Medulla oblongata (tissue), 1 donor: ENCODE measurements around the gene ADAMTSL1.

ENCODE experiments used
- DNase-seq: peaks from one replicate; pipeline ENCODE4 v3.0.0-alpha.2; 2015; ENCODE audit errors: extremely low spot score

The ADAMTSL1 gene

GRCh38 chr9:18473652-18474279 lies at the start of gene ADAMTSL1:
ADAMTSL1 (plus strand) TSS chr9:18474153; CDS start chr9:18474233, 80 bp downstream.
- peak; percentile 50 for DNase-seq

DNA sequence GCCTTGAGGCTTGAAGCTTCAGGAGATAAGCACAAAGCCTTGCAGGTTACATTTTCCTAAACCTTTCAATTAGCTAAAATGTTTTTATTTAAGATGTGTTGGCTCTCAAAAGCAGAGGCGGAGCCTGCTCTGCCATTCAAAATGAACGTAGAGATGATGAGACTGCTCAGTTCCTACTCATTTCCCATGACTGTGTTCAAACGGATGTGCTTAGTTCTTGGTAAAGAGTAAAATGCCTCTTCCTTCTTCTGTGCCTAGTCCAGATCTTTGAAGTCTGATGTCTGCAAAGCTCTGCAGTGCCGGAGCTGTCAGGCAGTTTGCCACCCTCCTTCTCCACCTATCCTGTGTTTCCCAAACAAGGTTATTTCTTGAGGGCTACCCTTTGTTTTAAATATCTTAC lies 46.3 kb upstream of the ADAMTSL1 start:
- DNase-seq: no peak

DNA sequence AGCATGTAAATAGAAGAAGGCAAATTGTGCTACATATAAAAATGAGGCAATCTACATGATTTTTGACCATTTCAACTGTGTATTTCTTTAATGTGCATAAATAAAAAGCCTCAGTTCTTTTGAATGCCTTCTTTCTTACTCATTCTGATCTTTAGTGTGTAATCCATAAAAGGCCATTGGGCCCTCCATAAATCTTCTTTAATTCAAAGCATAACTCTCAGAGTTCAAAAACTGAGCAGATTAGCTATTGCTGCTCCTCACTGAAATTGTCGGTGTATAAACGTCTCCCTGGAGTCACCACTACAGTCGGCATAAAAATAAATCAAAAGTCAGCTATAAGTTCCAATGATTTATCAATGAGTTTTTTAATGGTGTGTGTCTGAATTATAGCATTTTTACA lies 45.3 kb upstream of the ADAMTSL1 start:
- no peak for DNase-seq

- no peak for DNase-seq
Observed at GRCh38 chr9:18429070-18429469, 44.9 kb upstream of the ADAMTSL1 start.

GRCh38 chr9:18433620-18434019 lies 40.3 kb upstream of the ADAMTSL1 start:
- DNase-seq: no peak

DNA sequence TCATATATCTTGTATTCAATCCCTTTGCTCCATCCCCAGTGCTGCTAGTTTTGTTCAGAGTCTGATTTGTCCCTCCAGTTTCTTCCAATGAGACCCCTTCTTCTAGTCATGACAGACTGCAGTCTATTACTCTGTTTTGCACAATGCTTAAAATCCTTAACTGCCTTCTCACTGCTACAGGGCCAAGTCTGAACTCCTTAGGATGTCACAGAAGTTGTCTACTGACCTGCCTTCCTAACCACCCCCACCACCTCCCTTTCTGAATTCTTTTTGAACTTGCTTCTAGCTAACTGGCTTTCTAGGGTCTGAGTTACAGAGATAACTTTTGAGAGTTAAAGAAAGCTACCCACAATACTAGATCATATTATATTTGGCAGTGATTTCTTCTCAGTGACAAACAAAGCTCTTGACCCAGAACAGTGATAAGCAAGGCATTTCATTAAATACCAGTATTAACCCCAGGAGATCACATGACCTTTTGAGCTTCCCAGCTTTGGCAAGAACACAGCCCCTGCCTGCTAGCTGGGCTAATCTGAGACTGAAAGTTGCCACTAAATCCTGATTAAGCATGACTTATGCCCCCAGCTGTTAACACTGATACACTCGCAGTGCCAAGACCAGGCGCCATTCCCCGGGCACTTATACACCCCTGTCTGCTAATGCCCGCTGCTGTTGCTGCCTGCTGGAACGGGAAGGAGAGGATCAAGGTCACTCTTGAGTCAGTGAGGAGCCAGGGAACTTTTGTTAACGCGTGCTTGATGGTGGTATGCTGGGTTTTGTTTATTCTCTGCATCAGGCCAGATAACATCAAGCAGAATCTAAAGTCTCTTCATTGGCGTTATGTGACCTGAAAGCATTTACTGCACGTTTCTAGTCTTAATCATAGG lies 36.4 kb upstream of the ADAMTSL1 start:
- DNase-seq: no peak

DNA sequence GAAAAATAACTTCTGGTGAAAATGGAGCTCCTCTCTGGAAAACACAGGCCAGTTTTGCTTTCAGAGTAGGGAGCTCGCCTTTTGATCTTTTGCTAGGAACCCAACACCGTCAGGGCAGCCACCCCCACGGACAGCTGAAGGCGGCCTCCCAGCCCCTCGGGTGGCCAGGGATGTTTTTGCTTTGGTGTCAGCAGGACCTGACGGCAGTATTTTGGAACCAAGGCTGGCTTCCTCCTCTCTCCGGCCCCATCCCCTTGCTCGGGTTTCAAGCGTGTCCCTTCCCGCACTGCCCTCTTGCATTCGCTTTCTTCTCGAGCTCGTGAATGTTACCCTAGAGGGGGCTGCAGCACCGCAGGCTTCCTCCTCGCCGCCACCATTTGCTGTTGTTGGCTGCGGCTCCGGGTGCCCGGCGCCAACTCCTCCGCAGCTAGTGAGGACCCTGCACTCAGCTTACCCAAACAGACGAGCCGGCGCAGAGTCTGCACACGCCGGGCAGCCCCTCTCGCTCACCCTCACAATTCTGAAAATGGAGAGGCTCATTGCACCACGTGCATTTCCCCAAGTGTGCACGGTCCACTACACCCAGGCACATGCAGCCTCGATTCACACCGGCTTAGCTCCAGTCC lies 35.5 kb upstream of the ADAMTSL1 start:
- DNase-seq: peak; percentile 57

DNA sequence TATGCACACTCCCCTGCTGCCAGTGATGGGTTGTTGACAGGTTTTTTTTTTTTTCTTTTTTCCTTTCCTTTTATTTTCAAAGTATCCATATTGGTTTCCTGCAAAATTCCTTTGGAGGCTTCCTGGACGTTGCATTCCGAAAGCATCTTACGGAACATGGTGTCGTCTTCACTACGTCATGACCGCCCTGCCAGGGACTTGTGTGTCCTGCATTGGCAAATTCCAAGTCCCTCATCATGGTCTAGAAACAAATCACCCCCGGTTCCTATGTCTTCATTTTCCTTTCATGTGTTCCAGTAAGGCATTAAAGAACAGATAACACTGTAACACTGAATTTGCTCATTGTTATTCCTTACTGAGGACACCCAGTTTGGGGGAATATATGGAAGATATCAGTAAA lies 35.0 kb upstream of the ADAMTSL1 start:
- no peak for DNase-seq

- no peak for DNase-seq
Observed at GRCh38 chr9:18441261-18441660, 32.7 kb upstream of the ADAMTSL1 start.

- peak; percentile 87 for DNase-seq
Observed at GRCh38 chr9:18442629-18443491, 31.1 kb upstream of the ADAMTSL1 start.

DNA sequence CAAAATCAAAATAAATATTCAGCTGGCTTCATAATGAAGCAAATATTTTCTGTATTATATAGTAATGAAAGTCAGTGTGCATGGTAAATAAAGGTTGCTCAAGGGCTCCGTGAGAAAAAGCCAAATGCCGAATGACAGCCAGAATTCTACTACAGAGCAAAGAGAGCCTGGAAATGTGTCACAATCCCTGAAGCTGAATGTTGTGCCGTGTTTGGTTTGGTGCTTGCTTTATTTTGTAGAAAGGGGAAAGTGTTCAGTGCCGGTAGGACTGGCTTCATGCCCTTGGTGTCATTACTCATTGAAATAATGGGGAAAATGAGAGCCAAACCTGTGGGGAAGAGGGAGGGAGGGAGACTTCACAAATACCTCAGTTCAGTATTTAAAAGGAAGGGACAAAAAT lies 26.8 kb upstream of the ADAMTSL1 start:
- peak; percentile 55 for DNase-seq

DNA sequence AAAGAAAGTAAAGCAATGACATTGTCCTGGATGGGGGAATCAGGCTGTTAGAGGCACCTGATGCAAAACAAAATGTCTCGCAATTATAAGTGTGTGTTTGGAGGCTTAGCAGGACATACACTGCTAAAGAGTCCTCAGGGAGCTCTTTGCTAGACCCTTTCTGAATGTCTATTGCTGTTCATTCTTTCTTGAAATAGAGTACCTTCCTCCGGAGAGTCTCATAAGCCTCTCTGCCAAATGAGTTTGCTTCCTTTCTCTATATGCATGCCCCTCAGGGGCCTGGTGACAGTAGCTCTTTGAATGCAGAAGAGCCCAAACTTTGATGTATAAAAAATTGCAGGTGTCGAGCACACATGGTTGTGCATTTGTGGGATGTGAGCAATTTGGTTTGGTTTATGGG lies 26.4 kb upstream of the ADAMTSL1 start:
- DNase-seq: no peak

DNA sequence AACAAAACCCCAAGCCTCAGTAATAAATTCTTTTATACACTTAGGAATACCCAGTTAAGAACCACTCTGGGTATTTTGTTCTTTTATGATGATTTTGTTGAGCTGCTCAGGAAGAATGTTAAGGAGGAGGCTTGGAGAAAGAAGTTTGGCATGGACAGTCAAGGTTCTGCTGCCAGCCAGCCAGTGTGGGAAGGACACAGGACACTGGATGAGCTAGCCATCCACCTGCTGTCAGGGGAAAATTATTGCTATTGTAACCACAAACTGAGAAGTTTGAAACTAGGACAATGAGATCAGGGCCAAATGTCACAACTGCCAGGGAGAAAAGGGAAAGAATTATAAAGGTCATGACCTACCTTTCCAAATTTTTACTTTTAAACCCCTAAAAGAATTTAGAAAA lies 25.9 kb upstream of the ADAMTSL1 start:
- DNase-seq: no peak

GRCh38 chr9:18451406-18451805 lies 22.5 kb upstream of the ADAMTSL1 start:
- DNase-seq: no peak

GRCh38 chr9:18452276-18452675 lies 21.7 kb upstream of the ADAMTSL1 start:
- no peak for DNase-seq

GRCh38 chr9:18456624-18457237 lies 17.2 kb upstream of the ADAMTSL1 start:
- DNase-seq: no peak

DNA sequence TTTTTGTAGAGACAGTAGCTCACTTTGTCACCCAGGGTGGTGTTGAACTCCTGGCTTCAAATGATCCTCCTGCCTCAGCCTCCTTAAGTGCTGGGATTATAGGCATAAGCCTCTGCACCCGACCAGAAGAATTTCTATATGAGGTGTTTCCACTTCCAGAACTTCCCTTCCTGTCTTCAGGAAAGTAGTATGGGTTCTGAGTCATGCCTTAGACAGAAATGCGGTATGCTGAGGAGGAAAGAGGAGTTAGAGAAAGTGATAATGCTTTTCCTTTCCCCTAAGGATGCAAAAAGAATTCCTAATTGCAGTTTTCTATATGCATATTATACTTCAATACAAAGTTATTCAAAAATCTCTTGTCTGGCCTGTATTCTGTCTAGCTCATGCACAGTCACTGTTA lies 16.4 kb upstream of the ADAMTSL1 start:
- no peak for DNase-seq

- DNase-seq: no peak
Observed at GRCh38 chr9:18459962-18460584, 13.9 kb upstream of the ADAMTSL1 start.

- DNase-seq: no peak
Observed at GRCh38 chr9:18461496-18461895, 12.5 kb upstream of the ADAMTSL1 start.

DNA sequence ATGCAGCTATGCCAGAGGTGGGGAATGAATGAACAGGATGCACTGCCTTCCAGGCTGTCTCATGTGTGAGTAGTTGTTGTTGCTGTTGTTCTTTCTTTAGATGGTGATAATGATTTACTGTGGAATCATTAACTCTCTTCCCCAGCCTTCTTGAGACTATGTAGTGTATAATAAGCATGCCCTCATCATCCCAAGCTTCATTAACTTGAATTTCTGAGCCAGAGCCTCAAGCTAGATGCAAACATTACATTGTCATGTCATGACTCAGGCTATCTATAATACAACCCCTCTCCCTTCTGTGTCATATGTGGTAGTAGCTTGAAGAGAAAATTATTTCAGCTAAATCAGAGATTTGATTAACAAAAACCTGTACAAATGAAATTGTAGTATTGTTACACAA lies 10.0 kb upstream of the ADAMTSL1 start:
- no peak for DNase-seq

- no peak for DNase-seq
Observed at GRCh38 chr9:18466101-18466500, 7.9 kb upstream of the ADAMTSL1 start.
